Bladder microvascular endothelial cell (primary cell): Measurements from ENCODE around the gene TRAF6. TPM values are rescaled to one million over a fixed set of nuclear protein-coding genes. Genes with fewer than 3 reads are reported as not detected.

Experiments
- total RNA-seq: library from RNA; depleted of rRNA; stranded (reverse); fragments of >200 nt; gene quantifications from 2 replicates; pipeline ENCODE4 v1.2.3, GENCODE V29; 2014

Gene TRAF6
- 6.5 and 11.9 TPM in 2 replicates for total RNA-seq

GRCh38 chr11:36509694-36510593 is at the start of gene TRAF6:
Gene TRAF6, minus strand, starts transcription at chr11:36510272. Its CDS starts 8,757 bp downstream, at chr11:36501515.

Other genes with a start within 250 kb of the TRAF6 start
- gene COMMD9, start 220.8 kb downstream of the TRAF6 start, total RNA-seq = 14.1 and 26.1 TPM in 2 replicates
- gene PRR5L, start 214.0 kb downstream of the TRAF6 start, total RNA-seq = 8.2 and 21.4 TPM in 2 replicates
- 0.81 and 1.4 TPM in 2 replicates for gene RAG1, start 57.7 kb upstream of the TRAF6 start, total RNA-seq
- gene IFTAP, start 84.2 kb upstream of the TRAF6 start, total RNA-seq = 21.2 and 29.8 TPM in 2 replicates
- not detected in 2 replicates for gene RAG2, start 88.0 kb upstream of the TRAF6 start, total RNA-seq